Mucosa of descending colon (tissue), 3 donors: ENCODE measurements around the gene FUT8. TPM values are rescaled to one million over a fixed set of nuclear protein-coding genes. Genes with fewer than 3 reads are reported as not detected.
A peak's percentile ranks its signal among the peaks of the same experiment; 100 is the strongest.

Experiments
- ATAC-seq: fragments of 200-7000 bp; cut with Tn5 transposase; one replicate; pipeline ENCODE4 v1.9.1; 2020; ENCODE audit warnings: mild to moderate bottlenecking, moderate library complexity
- DNase-seq, 3 donors: peaks; one replicate each; pipeline ENCODE4 v3.0.0-alpha.2; 2020
- H3K36me3 ChIP-seq: fragments of 200-600 bp; one replicate; pipeline ENCODE4 v1.8.0; 2021; ENCODE audit warnings: low read depth, mild to moderate bottlenecking
- H3K4me1 ChIP-seq: fragments of 200-600 bp; one replicate; pipeline ENCODE4 v1.8.0; 2021; ENCODE audit warnings: low read depth, mild to moderate bottlenecking
- H3K4me3 ChIP-seq: fragments of 200-600 bp; one replicate; pipeline ENCODE4 v1.8.0; 2021; ENCODE audit warnings: mild to moderate bottlenecking
- H3K9me3 ChIP-seq: fragments of 200-600 bp; one replicate; pipeline ENCODE4 v1.8.0; 2021; ENCODE audit warnings: mild to moderate bottlenecking
- CTCF ChIP-seq: fragments of 200-600 bp; IDR thresholded peaks from one replicate; pipeline ENCODE4 v1.8.0; 2022; ENCODE audit warnings: antibody characterized with exemption, mild to moderate bottlenecking
- intact Hi-C, 2 donors: fragments of 100-400 bp; cut with DNase I in 1 of 2; cut with micrococcal nuclease in 1 of 2; formaldehyde crosslinking; loops; one replicate each; pipeline versions ENCODE4 v1.11.0 to v1.11.1; 2022; cut with DNase I, micrococcal nuclease
- microRNA-seq: library from miRNA; unstranded; fragments of <30 nt; microRNA quantifications from one replicate; pipeline ENCODE4, GENCODE V29; 2019
- total RNA-seq, 3 donors: library from RNA; stranded (reverse); fragmentation: NEBNext Ultra II Directional in 2 of 3; extraction: Animal tissue kit (Norgen Biotek cat#: 25700) in 2 of 3; gene quantifications; one replicate each; pipeline versions ENCODE4 v1.2.1 to v1.2.4, GENCODE V29; 2021 to 2023
- donor health status: DM: no; HTN: no; CAD: no; lungs with moderate emphysema.
- donor health status: DM: no; HTN: no; CAD: no.
- donor health status: DM: no; HTN: yes; CAD: no.

The FUT8 gene
- total RNA-seq, 3 donors from 2014 or later, result 24.7 to 38.1 (median 32.2) TPM

- DNase-seq, result no peak
- TF ChIP-seq CTCF, result no peak
- no peak overlapping the region for H3K4me3 ChIP-seq
- no peaks in the 10 kb centered on the region for H3K4me1 ChIP-seq
- ATAC-seq, result no peak
- no peaks in the 10 kb centered on the region for H3K36me3 ChIP-seq
- intact Hi-C loops, result no loop called here
- no peaks in the 10 kb centered on the region for H3K9me3 ChIP-seq
Observed at GRCh38 chr14:65788876-65789275, 376.3 kb downstream of the FUT8 start.

- no peak for DNase-seq
- no peaks in the 10 kb centered on the region for H3K9me3 ChIP-seq
Observed at GRCh38 chr14:65789363-65789762, 376.8 kb downstream of the FUT8 start.

GRCh38 chr14:65790172-65790815 lies 377.8 kb downstream of the FUT8 start:
- DNase-seq, result no peak
- Histone ChIP-seq H3K4me1 (no peaks in the 10 kb centered on the region), H3K4me3 (no peak overlapping the region), H3K9me3 (no peaks in the 10 kb centered on the region), H3K36me3 (no peaks in the 10 kb centered on the region)
- no peak for TF ChIP-seq CTCF
- intact Hi-C loops, result no loop called here
- ATAC-seq, result no peak

More at GRCh38 chr14:65789363-65789762, 376.8 kb downstream of the FUT8 start:
- H3K36me3 ChIP-seq, result no peaks in the 10 kb centered on the region
- no peak overlapping the region for H3K4me3 ChIP-seq
- intact Hi-C loops, result no loop called here
- no peaks in the 10 kb centered on the region for H3K4me1 ChIP-seq
- no peak for TF ChIP-seq CTCF
- ATAC-seq, result no peak

GRCh38 chr14:65791191-65791981 lies 378.9 kb downstream of the FUT8 start:
- peak; percentile 28 for ATAC-seq
- Histone ChIP-seq H3K36me3 (no peaks in the 10 kb centered on the region), H3K4me1 (no peaks in the 10 kb centered on the region), H3K9me3 (no peaks in the 10 kb centered on the region), H3K4me3 (no peak overlapping the region)
- TF ChIP-seq CTCF, result no peak
- DNase-seq, result no peak
- intact Hi-C loops, result no loop called here

- no peak for TF ChIP-seq CTCF
- no peak overlapping the region for H3K4me3 ChIP-seq
- no peaks in the 10 kb centered on the region for H3K36me3 ChIP-seq
- no peaks in the 10 kb centered on the region for H3K4me1 ChIP-seq
- intact Hi-C loops, result no loop called here
- no peaks in the 10 kb centered on the region for H3K9me3 ChIP-seq
- ATAC-seq (peak; percentile 16), DNase-seq (no peak)
Observed at GRCh38 chr14:65792208-65792905, 379.8 kb downstream of the FUT8 start.

Small RNAs within 50 kb of the gene (microRNA-seq; reads per million reads assigned to microRNA genes)
- 0.70 reads per million for gene MIR625
